GM23338 (cell line): ENCODE results near the gene TNPO1.

Source experiments
- CREB1 ChIP-seq: fragments of 250-450 bp; sonication (Bioruptor Pico); IDR thresholded peaks from 2 replicates; pipeline ENCODE4 v1.5.0; 2020; ENCODE audit warnings: low read depth, mild to moderate bottlenecking, moderate library complexity
- CTCF ChIP-seq, 2 experiments: fragments of 200-600 bp in 1 of 2; sonication (generic) in 1 of 2; conservative IDR thresholded peaks; 2 replicates each; pipeline versions ENCODE4 v1.5.1 to v1.6.1; 2016 to 2017; ENCODE audit warnings: antibody characterized with exemption in 2 of 2, low read depth in 2 of 2, mild to moderate bottlenecking in 2 of 2, moderate library complexity in 1 of 2
- ETS1 ChIP-seq: IDR thresholded peaks from 2 replicates; pipeline ENCODE4 v1.6.1; 2016; ENCODE audit warnings: antibody characterized with exemption
- EZH2phosphoT487 ChIP-seq: fragments of 200-600 bp; sonication (generic); IDR thresholded peaks from one replicate; pipeline ENCODE4 v1.8.1; 2018; ENCODE audit warnings: antibody characterized with exemption; ENCODE audit not compliant: unreplicated experiment
- POLR2AphosphoS5 ChIP-seq: IDR thresholded peaks from 2 replicates; pipeline ENCODE4 v1.6.1; 2016; ENCODE audit warnings: antibody characterized with exemption, low read depth
- ZNF114 ChIP-seq: fragments of 250-450 bp; sonication (Bioruptor Pico); IDR thresholded peaks from 2 replicates; pipeline ENCODE4 v1.5.0; 2020; ENCODE audit warnings: mild to moderate bottlenecking, moderate library complexity
- TF ChIP-seq, protein P1 (sequence below): IDR thresholded peaks from one replicate; pipeline ENCODE4 v1.6.1; 2018; ENCODE audit warnings: antibody characterized with exemption; ENCODE audit not compliant: unreplicated experiment

DNA sequence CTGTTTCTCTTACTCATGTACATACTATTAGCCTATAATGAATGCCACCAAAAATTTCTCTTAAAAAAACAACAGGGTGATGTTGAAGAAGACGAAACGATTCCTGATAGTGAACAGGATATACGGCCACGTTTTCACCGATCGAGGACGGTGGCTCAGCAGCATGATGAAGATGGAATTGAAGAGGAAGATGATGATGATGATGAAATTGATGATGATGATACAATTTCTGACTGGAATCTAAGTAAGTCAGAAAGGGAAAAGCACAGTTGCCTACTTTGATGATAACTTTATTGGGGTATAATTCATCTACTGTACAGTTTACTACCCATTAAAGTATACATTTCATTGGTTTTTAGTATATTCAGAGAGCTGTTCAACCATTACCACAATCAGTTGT lies 66.5 kb downstream of the TNPO1 start:
- TF ChIP-seq CTCF (conservative IDR thresholded peaks at IDR 0.05; ENCODE audit: low read depth in 2 of 2): no peak
- no peak for TF ChIP-seq ETS1
- no peak for TF ChIP-seq EZH2phosphoT487
- TF ChIP-seq POLR2AphosphoS5: no peak
- no peak for TF ChIP-seq CREB1 (CRISPR knock-in tag)
- TF ChIP-seq, protein P1, sequence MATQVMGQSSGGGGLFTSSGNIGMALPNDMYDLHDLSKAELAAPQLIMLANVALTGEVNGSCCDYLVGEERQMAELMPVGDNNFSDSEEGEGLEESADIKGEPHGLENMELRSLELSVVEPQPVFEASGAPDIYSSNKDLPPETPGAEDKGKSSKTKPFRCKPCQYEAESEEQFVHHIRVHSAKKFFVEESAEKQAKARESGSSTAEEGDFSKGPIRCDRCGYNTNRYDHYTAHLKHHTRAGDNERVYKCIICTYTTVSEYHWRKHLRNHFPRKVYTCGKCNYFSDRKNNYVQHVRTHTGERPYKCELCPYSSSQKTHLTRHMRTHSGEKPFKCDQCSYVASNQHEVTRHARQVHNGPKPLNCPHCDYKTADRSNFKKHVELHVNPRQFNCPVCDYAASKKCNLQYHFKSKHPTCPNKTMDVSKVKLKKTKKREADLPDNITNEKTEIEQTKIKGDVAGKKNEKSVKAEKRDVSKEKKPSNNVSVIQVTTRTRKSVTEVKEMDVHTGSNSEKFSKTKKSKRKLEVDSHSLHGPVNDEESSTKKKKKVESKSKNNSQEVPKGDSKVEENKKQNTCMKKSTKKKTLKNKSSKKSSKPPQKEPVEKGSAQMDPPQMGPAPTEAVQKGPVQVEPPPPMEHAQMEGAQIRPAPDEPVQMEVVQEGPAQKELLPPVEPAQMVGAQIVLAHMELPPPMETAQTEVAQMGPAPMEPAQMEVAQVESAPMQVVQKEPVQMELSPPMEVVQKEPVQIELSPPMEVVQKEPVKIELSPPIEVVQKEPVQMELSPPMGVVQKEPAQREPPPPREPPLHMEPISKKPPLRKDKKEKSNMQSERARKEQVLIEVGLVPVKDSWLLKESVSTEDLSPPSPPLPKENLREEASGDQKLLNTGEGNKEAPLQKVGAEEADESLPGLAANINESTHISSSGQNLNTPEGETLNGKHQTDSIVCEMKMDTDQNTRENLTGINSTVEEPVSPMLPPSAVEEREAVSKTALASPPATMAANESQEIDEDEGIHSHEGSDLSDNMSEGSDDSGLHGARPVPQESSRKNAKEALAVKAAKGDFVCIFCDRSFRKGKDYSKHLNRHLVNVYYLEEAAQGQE: no peak
- TF ChIP-seq ZNF114 (CRISPR knock-in tag): no peak
